Fibroblast of lung (primary cell): Measurements from ENCODE around the gene LRRFIP1.

Experiments
- EZH2 ChIP-seq: IDR thresholded peaks from 2 replicates; pipeline ENCODE4 v1.5.1; 2012; ENCODE audit warnings: low read length, control low read depth, mild to moderate bottlenecking; ENCODE audit errors: missing control alignments
- TF ChIP-seq, protein P1 (sequence below), 2 donors: IDR thresholded peaks in 1 of 2; conservative IDR thresholded peaks in 1 of 2; 1 replicate in 1 of 2; 2 replicates in 1 of 2; pipeline ENCODE4 v1.5.1; 2011 to 2012; ENCODE audit warnings: low read length in 2 of 2, control low read depth in 1 of 2, inconsistent platforms in 1 of 2, low read depth in 1 of 2, mild to moderate bottlenecking in 1 of 2

DNA sequence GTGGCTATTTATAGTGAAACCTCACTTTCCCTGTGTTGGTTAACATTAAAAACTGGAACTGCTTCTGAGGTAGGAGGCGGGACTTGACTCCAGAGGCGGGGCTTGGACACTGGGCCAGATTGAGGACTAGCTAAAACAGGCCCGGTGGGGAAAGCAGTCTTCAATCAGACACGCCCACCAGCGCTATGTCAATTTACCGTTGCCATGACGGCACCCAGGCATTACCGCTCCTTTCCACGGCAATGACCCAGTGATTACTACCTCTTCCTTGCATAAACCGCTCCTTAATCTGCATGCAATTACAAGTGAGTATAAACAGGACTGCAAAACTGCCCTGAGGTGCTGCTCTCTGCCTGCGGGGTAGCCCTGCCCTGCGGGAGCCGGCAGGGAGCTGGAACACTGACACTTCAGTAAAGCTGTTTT lies 35.3 kb downstream of the LRRFIP1 start:
- TF ChIP-seq, protein P1, sequence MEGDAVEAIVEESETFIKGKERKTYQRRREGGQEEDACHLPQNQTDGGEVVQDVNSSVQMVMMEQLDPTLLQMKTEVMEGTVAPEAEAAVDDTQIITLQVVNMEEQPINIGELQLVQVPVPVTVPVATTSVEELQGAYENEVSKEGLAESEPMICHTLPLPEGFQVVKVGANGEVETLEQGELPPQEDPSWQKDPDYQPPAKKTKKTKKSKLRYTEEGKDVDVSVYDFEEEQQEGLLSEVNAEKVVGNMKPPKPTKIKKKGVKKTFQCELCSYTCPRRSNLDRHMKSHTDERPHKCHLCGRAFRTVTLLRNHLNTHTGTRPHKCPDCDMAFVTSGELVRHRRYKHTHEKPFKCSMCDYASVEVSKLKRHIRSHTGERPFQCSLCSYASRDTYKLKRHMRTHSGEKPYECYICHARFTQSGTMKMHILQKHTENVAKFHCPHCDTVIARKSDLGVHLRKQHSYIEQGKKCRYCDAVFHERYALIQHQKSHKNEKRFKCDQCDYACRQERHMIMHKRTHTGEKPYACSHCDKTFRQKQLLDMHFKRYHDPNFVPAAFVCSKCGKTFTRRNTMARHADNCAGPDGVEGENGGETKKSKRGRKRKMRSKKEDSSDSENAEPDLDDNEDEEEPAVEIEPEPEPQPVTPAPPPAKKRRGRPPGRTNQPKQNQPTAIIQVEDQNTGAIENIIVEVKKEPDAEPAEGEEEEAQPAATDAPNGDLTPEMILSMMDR (conservative IDR thresholded peaks at IDR 0.05 in 1 of 2, IDR thresholded peaks at IDR 0.05 in 1 of 2; ENCODE audit: low read depth in 1 of 2, low read length in 2 of 2): no peak
- no peak for TF ChIP-seq EZH2
